Lower leg skin (tissue), 3 donors: ENCODE data around the gene CPSF6.
"Not testable (repeated sequence)": the region's sequence is repeated elsewhere in the genome, so short reads cannot be mapped to it uniquely, and the experiment has no call there.

Experiments
- POLR2A ChIP-seq, 2 donors: fragments of 450-650 bp; IDR thresholded peaks; one replicate each; pipeline ENCODE4 v1.6.1; 2016 to 2017; ENCODE audit warnings: antibody characterized with exemption in 2 of 2, mild to moderate bottlenecking in 1 of 2, moderate library complexity in 1 of 2
- TF ChIP-seq, protein P1 (sequence below), 3 donors: fragments of 450-650 bp; IDR thresholded peaks; one replicate each; pipeline ENCODE4 v1.5.1; 2016; ENCODE audit warnings: antibody characterized with exemption in 3 of 3, mild to moderate bottlenecking in 3 of 3, moderate library complexity in 2 of 3

DNA sequence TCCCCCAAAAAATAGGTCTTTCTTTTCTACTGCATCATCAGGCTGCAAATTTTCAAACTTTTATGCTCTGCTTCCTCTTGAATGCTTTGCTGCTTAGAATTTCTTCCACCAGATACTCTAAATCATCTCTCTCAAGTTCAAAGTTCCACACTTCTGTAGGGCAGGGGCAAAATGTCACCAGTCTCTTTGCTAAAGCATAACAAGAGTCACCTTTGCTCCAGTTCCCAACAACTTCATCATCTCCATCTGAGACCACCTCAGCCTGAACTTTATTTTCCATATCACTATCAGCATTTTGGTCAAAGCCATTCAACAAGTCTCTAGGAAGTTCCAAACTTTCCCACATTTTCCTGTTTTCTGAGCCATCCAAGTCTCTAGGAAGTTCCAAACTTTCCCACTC lies 77.4 kb downstream of the CPSF6 start:
- TF ChIP-seq, protein P1, sequence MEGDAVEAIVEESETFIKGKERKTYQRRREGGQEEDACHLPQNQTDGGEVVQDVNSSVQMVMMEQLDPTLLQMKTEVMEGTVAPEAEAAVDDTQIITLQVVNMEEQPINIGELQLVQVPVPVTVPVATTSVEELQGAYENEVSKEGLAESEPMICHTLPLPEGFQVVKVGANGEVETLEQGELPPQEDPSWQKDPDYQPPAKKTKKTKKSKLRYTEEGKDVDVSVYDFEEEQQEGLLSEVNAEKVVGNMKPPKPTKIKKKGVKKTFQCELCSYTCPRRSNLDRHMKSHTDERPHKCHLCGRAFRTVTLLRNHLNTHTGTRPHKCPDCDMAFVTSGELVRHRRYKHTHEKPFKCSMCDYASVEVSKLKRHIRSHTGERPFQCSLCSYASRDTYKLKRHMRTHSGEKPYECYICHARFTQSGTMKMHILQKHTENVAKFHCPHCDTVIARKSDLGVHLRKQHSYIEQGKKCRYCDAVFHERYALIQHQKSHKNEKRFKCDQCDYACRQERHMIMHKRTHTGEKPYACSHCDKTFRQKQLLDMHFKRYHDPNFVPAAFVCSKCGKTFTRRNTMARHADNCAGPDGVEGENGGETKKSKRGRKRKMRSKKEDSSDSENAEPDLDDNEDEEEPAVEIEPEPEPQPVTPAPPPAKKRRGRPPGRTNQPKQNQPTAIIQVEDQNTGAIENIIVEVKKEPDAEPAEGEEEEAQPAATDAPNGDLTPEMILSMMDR (IDR thresholded peaks at IDR 0.05), result not testable (repeated sequence)
- TF ChIP-seq POLR2A (IDR thresholded peaks at IDR 0.05), result not testable (repeated sequence)
